Right lobe of liver (tissue), 6 donors: Measurements from ENCODE around the gene KCNK7. TPM values are rescaled to one million over a fixed set of nuclear protein-coding genes. Genes with fewer than 3 reads are reported as not detected.

Experiments
- ATAC-seq, 4 donors: fragments of 200-7000 bp; cut with Tn5 transposase; one replicate each; pipeline ENCODE4 v1.9.1; 2020; ENCODE audit warnings: mild to moderate bottlenecking in 4 of 4, moderate library complexity in 4 of 4
- DNase-seq, 3 donors: peaks; one replicate each; pipeline ENCODE4 v3.0.0-alpha.2; 2020
- H3K27ac ChIP-seq, 3 donors: fragments of 200-600 bp; one replicate each; pipeline ENCODE4 v1.8.0; 2022
- H3K27me3 ChIP-seq, 2 donors: fragments of 200-600 bp; one replicate each; pipeline ENCODE4 v1.8.0; 2022
- H3K36me3 ChIP-seq, 4 donors: fragments of 200-600 bp; sonication (generic) in 1 of 4; one replicate each; pipeline versions ENCODE4 v1.5.1 to v1.8.0; 2017 to 2022; ENCODE audit warnings: control low read depth in 1 of 4
- H3K4me1 ChIP-seq, 4 donors: fragments of 200-600 bp; sonication (generic) in 1 of 4; one replicate each; pipeline versions ENCODE4 v1.5.1 to v1.8.0; 2017 to 2022; ENCODE audit warnings: control low read depth in 1 of 4
- H3K4me3 ChIP-seq, 3 donors: fragments of 200-600 bp; one replicate each; pipeline ENCODE4 v1.8.0; 2022
- H3K9me3 ChIP-seq, 4 donors: fragments of 200-600 bp; sonication (generic) in 1 of 4; one replicate each; pipeline versions ENCODE4 v1.5.1 to v1.8.0; 2017 to 2022; ENCODE audit warnings: control low read depth in 1 of 4
- POLR2A ChIP-seq: fragments of 450-650 bp; IDR thresholded peaks from one replicate; pipeline ENCODE4 v1.6.1; 2017; ENCODE audit warnings: antibody characterized with exemption, mild to moderate bottlenecking
- WGBS: methylation state at CpG from one replicate; pipeline ENCODE4 v1.1.6; 2018; ENCODE audit warnings: low coverage, low lambda C conversion rate; ENCODE audit not compliant: insufficient coverage; ENCODE audit errors: missing lambda C conversion rate; 5-methylcytosine and 5-hydroxymethylcytosine counted together
- intact Hi-C, 2 donors: fragments of 100-400 bp; cut with DNase I; formaldehyde crosslinking; loops; one replicate each; pipeline versions ENCODE4 v1.11.2 to v1.14.1; 2022
- total RNA-seq, 6 experiments: library from RNA; depleted of rRNA in 2 of 6; stranded (reverse); fragments of >200 nt in 2 of 6; fragmentation: NEBNext Ultra II Directional in 3 of 6; extraction: Animal tissue kit (Norgen Biotek cat#: 25700) in 3 of 6; gene quantifications; one replicate each; pipeline versions ENCODE4 v1.1.0 to v1.2.4, GENCODE V29; 2016 to 2023
- TF ChIP-seq, protein P1 (sequence below), 4 donors: fragments of 200-600 bp in 3 of 4; fragments of 450-650 bp in 1 of 4; IDR thresholded peaks; one replicate each; pipeline versions ENCODE4 v1.5.1 to v1.8.0; 2016 to 2022; ENCODE audit warnings: antibody characterized with exemption in 4 of 4, mild to moderate bottlenecking in 2 of 4
- donor health status: DM: no; HTN: yes; CAD: no.
- donor health status: DM: no; HTN: no; CAD: no.
- donor health status: DM: no; HTN: no; CAD: no.
- donor health status: DM: no; HTN: yes; CAD: no.
- donor health status: DM: no; HTN: yes; CAD: no.

The KCNK7 gene
- total RNA-seq, 6 experiments from 2014 or later, result 0.31 TPM; not detected in 5

DNA sequence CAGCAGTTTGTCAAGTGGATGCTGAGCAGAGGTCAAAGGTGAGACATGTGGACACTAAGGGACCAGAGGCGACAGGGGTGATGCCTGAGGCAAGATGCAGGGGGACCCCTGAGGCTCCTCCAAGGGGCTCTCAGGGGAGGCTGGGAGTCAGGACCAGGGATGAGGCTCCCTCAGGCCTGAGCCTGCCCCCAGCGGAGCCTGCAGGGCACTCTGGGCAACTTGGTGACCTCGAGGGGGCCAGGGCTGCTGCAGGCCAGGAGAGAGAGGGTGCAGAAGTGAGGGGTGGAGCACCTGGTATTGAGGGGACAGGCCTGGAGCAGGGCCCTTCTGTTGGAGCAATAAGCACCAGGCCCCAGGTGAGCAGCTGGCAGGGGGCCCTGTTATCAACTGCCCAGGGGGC, 13.7 kb downstream of the KCNK7 start:
- intact Hi-C loops, result no loop called here
- H3K27me3 ChIP-seq, result no peaks in the 10 kb centered on the region
- DNase-seq, result no peak
- WGBS, result no CpG with 5 or more reads among the region's 3 CpGs
- no peak for TF ChIP-seq POLR2A
- TF ChIP-seq, protein P1, sequence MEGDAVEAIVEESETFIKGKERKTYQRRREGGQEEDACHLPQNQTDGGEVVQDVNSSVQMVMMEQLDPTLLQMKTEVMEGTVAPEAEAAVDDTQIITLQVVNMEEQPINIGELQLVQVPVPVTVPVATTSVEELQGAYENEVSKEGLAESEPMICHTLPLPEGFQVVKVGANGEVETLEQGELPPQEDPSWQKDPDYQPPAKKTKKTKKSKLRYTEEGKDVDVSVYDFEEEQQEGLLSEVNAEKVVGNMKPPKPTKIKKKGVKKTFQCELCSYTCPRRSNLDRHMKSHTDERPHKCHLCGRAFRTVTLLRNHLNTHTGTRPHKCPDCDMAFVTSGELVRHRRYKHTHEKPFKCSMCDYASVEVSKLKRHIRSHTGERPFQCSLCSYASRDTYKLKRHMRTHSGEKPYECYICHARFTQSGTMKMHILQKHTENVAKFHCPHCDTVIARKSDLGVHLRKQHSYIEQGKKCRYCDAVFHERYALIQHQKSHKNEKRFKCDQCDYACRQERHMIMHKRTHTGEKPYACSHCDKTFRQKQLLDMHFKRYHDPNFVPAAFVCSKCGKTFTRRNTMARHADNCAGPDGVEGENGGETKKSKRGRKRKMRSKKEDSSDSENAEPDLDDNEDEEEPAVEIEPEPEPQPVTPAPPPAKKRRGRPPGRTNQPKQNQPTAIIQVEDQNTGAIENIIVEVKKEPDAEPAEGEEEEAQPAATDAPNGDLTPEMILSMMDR (IDR thresholded peaks at IDR 0.05), result no peak
- no peak overlapping the region for H3K4me3 ChIP-seq
- no peaks in the 10 kb centered on the region for H3K36me3 ChIP-seq
- H3K9me3 ChIP-seq, result no peaks in the 10 kb centered on the region
- no peak overlapping the region for H3K27ac ChIP-seq
- no peak for ATAC-seq
- peaks cover 0 to 8% (median 0%) of the 10 kb centered on the region in 4 donors for H3K4me1 ChIP-seq

DNA sequence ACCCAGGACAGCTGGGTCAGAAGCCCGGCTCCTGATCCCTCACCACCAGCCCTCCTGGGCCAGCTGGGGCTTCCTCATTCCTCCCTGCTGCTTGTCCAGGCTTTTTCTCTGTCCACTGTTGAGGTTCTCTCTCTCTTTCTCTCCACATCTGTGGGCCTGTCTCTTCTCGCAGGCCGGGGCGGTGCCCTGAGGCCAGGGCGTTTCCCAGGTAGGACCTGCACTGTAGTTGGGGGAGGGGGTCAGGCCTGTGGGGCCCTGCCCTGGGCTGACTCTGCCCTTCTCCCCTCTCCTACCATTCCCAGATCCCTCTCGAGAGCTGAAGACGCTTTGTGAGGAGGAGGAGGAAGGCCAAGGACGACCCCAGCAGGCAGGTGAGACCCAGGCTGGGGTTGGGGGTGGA, 14.8 kb downstream of the KCNK7 start:
- intact Hi-C loops, result no loop called here
- Histone ChIP-seq H3K9me3 (no peaks in the 10 kb centered on the region), H3K27me3 (no peaks in the 10 kb centered on the region), H3K27ac (no peak overlapping the region), H3K36me3 (no peaks in the 10 kb centered on the region), H3K4me3 (no peak overlapping the region), H3K4me1 (peaks cover 0 to 9% (median 0%) of the 10 kb centered on the region in 4 donors)
- no peak for DNase-seq
- WGBS, result no CpG with 5 or more reads among the region's 8 CpGs
- no peak for TF ChIP-seq POLR2A
- TF ChIP-seq, protein P1 (IDR thresholded peaks at IDR 0.05), result no peak
- no peak for ATAC-seq

DNA sequence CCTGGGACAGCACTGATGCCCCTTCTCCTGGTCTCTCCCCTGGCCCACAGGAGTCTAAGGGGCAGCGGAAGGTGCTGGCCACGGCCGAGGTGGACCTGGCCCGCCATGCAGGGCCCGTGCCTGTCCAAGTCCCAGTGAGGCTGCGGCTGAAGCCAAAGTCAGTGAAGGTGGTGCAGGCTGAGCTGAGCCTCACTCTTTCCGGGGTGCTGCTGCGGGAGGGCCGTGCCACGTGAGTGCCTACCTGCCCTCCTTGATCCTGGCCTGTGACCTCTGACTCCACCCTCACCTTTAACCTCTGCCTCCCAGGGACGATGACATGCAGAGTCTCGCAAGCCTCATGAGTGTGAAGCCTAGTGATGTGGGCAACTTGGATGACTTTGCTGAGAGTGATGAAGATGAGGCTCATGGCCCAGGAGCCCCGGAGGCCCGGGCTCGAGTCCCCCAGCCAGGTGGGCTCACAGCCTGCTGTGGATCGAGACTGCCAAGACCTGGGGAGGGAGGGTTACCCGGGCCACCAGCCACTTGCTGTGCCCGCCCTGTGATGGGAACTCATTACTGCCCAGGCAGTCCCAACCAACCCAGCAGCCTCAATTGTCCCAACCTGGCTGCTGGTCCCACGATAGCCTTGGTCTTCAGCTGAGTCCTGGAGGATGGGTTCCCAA, 15.4 kb downstream of the KCNK7 start:
- WGBS, result 100% methylated on average over 2 of the region's 19 CpGs
- Histone ChIP-seq H3K9me3 (no peaks in the 10 kb centered on the region), H3K27ac (no peak overlapping the region), H3K36me3 (no peaks in the 10 kb centered on the region), H3K27me3 (no peaks in the 10 kb centered on the region), H3K4me1 (peaks cover 0 to 13% (median 0%) of the 10 kb centered on the region in 4 donors), H3K4me3 (no peak overlapping the region)
- DNase-seq (no peak), ATAC-seq (no peak)
- no peak for TF ChIP-seq POLR2A
- TF ChIP-seq, protein P1 (IDR thresholded peaks at IDR 0.05), result no peak
- intact Hi-C loops, result no loop called here

DNA sequence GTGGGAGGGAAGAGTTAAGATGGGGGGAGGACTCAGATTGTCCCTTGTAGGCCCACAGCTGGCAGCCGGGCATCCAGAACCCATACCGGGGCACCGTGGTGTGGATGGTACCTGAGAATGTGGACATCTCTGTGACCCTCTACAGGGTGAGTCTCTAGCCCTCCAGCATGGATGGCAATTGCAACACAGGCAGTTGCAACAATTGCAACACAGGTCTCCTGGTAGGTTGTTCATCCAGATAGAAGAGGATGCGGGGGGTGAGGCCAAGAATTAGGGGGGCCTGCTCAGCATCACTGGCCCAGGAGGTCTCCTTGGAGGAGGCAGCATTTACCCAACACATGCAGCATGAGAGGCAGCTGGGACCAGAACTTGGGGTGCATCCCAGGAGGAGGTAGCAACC, 16.3 kb downstream of the KCNK7 start:
- Histone ChIP-seq H3K4me1 (peaks cover 0 to 21% (median 0%) of the 10 kb centered on the region in 4 donors), H3K9me3 (no peaks in the 10 kb centered on the region), H3K36me3 (no peaks in the 10 kb centered on the region), H3K27me3 (no peaks in the 10 kb centered on the region), H3K27ac (no peak overlapping the region), H3K4me3 (no peak overlapping the region)
- WGBS, result 76% methylated on average over 3 of the region's 4 CpGs
- ATAC-seq (no peak), DNase-seq (no peak)
- TF ChIP-seq, protein P1 (IDR thresholded peaks at IDR 0.05), result no peak
- TF ChIP-seq POLR2A, result no peak
- intact Hi-C loops, result loop anchor here in 1 of 2 donors (5.0 kb wide), 1 partner anchor 37 kb away; no protein-coding TSS in a partner anchor
